Tibial artery (tissue), 4 donors: ENCODE measurements around the gene MCTP1.

Experiments used
- DNase-seq, 2 donors: peaks; one replicate each; pipeline ENCODE4 v3.0.0-alpha.2; 2019
- H3K27ac ChIP-seq, 2 donors: fragments of 200-600 bp; sonication (generic) in 1 of 2; 1 replicate in 1 of 2; 2 replicates in 1 of 2; pipeline ENCODE4 v1.5.1; 2018 to 2019; ENCODE audit warnings: mild to moderate bottlenecking in 1 of 2
- H3K27me3 ChIP-seq, 2 donors: fragments of 200-600 bp; sonication (generic) in 1 of 2; one replicate each; pipeline versions ENCODE4 v1.5.1 to v1.6.0; 2016 to 2019
- H3K36me3 ChIP-seq, 3 donors: fragments of 200-600 bp; sonication (generic) in 2 of 3; one replicate each; pipeline ENCODE4 v1.5.1; 2016 to 2019; ENCODE audit warnings: mild to moderate bottlenecking in 2 of 3
- H3K4me1 ChIP-seq, 4 donors: fragments of 200-600 bp; sonication (generic) in 2 of 4; 1 replicate in 3 of 4; 2 replicates in 1 of 4; pipeline ENCODE4 v1.5.1; 2016 to 2019
- H3K4me3 ChIP-seq, 2 donors: fragments of 200-600 bp; sonication (generic) in 1 of 2; 1 replicate in 1 of 2; 2 replicates in 1 of 2; pipeline ENCODE4 v1.5.1; 2018 to 2019; ENCODE audit warnings: mild to moderate bottlenecking in 2 of 2
- H3K9me3 ChIP-seq, 3 donors: fragments of 200-600 bp; sonication (generic) in 1 of 3; one replicate each; pipeline ENCODE4 v1.5.1; 2016 to 2019
- intact Hi-C: fragments of 100-400 bp; cut with DNase I; formaldehyde crosslinking; loops from one replicate; pipeline ENCODE4 v1.15.0; 2023; ENCODE audit warnings: low total_unique reads
- TF ChIP-seq, protein P1 (sequence below), 2 experiments: fragments of 200-600 bp in 1 of 2; fragments of 450-650 bp in 1 of 2; IDR thresholded peaks; one replicate each; pipeline ENCODE4 v1.5.1; 2017 to 2019; ENCODE audit warnings: antibody characterized with exemption in 2 of 2, mild to moderate bottlenecking in 1 of 2, moderate library complexity in 1 of 2

Gene MCTP1

DNA sequence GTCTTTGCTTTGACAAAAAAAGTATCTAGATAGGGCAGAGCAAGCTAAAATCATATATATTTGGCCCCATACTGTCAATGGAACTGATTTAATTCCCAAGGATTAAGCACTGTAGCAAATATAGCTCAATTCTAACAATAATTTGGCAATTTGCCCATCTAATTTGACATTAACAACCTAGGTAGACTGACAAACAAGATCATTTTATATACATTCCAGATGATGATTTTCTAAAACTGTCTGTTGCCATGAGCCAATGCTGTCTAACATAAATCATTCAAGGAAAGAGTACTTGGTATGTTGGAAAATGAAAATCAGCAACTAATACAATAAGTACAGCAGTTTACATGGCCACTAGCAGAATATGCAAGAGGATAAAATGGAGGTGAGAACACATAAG, 32.1 kb downstream of the MCTP1 start:
- no peak overlapping the region for H3K4me3 ChIP-seq
- H3K9me3 ChIP-seq, result no peaks in the 10 kb centered on the region
- H3K4me1 ChIP-seq, result no peaks in the 10 kb centered on the region
- H3K27me3 ChIP-seq, result no peaks in the 10 kb centered on the region
- TF ChIP-seq, protein P1, sequence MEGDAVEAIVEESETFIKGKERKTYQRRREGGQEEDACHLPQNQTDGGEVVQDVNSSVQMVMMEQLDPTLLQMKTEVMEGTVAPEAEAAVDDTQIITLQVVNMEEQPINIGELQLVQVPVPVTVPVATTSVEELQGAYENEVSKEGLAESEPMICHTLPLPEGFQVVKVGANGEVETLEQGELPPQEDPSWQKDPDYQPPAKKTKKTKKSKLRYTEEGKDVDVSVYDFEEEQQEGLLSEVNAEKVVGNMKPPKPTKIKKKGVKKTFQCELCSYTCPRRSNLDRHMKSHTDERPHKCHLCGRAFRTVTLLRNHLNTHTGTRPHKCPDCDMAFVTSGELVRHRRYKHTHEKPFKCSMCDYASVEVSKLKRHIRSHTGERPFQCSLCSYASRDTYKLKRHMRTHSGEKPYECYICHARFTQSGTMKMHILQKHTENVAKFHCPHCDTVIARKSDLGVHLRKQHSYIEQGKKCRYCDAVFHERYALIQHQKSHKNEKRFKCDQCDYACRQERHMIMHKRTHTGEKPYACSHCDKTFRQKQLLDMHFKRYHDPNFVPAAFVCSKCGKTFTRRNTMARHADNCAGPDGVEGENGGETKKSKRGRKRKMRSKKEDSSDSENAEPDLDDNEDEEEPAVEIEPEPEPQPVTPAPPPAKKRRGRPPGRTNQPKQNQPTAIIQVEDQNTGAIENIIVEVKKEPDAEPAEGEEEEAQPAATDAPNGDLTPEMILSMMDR (IDR thresholded peaks at IDR 0.05), result no peak
- no peaks in the 10 kb centered on the region for H3K36me3 ChIP-seq
- no peak for DNase-seq
- H3K27ac ChIP-seq, result no peak overlapping the region
- intact Hi-C loops, result no loop called here

DNA sequence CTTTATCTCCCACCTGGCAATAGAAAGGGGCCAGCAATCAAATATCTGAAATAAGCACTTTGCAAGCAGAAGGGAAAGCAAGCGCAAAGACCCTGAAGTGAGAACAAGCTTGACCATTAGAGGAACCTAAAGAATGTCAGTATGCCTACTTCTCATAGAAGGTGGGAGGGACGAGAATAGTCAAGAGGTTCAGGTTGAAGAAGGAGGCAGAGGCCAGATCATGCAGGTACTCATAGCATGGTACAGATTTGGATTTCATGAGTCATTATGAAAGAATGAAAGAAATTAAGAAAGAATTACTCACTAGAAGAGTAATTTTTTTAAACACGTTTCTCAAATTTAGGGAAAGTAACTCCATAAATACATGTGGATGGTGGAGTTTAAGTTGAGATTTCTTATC, 33.7 kb downstream of the MCTP1 start:
- Histone ChIP-seq H3K27me3 (no peaks in the 10 kb centered on the region), H3K36me3 (no peaks in the 10 kb centered on the region), H3K9me3 (no peaks in the 10 kb centered on the region), H3K27ac (no peak overlapping the region), H3K4me3 (no peak overlapping the region), H3K4me1 (no peaks in the 10 kb centered on the region)
- no peak for DNase-seq
- intact Hi-C loops, result no loop called here
- TF ChIP-seq, protein P1 (IDR thresholded peaks at IDR 0.05), result no peak

DNA sequence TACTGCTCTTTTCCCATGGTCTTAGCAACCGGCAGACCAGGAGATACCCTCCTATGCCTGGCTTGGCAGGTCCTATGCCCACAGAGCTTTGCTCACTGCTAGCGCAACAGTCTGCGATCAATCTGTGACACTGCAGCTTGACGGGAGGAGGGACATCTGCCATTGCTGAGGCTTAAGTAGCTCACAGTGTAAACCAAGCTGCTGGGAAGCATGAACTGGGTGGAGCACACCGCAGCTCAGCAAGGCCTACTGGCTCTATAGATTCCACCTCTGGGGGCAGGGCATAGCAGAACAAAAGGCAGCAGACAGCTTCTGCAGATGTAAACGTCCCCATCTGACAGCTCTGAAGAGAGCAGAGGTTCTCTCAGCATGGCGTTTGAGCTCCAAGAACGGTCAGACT, 40.4 kb downstream of the MCTP1 start:
- Histone ChIP-seq H3K4me3 (no peak overlapping the region), H3K27ac (no peak overlapping the region), H3K9me3 (peaks cover 0 to 3% (median 0%) of the 10 kb centered on the region in 3 donors), H3K36me3 (no peaks in the 10 kb centered on the region), H3K4me1 (no peaks in the 10 kb centered on the region), H3K27me3 (no peaks in the 10 kb centered on the region)
- DNase-seq, result no peak
- TF ChIP-seq, protein P1 (IDR thresholded peaks at IDR 0.05), result no peak
- intact Hi-C loops, result no loop called here

DNA sequence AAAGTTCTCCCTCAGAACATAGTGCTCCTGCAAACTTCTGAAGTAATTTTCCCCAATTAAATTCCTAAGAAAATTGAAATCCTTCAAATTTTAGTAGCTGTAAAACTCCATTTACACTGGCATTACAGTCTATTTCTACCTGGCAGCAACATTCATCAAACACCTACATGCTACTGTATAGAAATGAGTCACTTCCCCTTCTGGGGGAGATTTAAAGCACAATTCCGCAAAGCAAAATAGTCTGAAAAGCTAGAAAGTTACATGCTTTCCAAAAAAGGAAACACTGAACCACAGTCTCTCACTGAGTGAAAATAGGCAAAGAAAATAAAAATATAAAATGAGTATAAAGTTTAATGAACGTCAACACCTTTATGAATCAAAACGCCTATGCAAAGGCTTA, 43.3 kb downstream of the MCTP1 start:
- no peak for DNase-seq
- Histone ChIP-seq H3K27ac (no peak overlapping the region), H3K4me3 (no peak overlapping the region), H3K9me3 (peaks cover 0 to 3% (median 0%) of the 10 kb centered on the region in 3 donors), H3K36me3 (no peaks in the 10 kb centered on the region), H3K27me3 (no peaks in the 10 kb centered on the region), H3K4me1 (no peaks in the 10 kb centered on the region)
- TF ChIP-seq, protein P1 (IDR thresholded peaks at IDR 0.05), result no peak
- intact Hi-C loops, result no loop called here

DNA sequence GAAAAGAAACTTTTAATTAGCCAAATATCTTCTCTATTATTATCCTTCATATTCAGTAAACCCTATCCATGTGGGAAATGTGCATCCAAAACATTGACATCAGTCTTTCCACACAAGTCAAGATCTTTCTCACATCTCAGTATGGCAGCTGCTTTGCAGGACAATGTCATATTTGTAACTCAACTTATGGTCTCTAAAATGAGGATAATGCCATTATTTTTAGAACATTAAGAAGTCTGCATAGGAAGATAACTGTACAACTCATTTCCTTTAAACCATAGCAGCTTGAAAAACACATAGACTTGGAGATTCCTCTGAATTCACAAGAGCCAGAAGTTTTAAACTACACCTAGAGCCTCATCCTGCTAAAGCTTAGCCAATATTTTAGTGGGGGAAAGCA, 43.7 kb downstream of the MCTP1 start:
- no peak overlapping the region for H3K4me3 ChIP-seq
- H3K36me3 ChIP-seq, result no peaks in the 10 kb centered on the region
- no peak for DNase-seq
- intact Hi-C loops, result no loop called here
- no peaks in the 10 kb centered on the region for H3K4me1 ChIP-seq
- TF ChIP-seq, protein P1 (IDR thresholded peaks at IDR 0.05), result no peak
- H3K27me3 ChIP-seq, result no peaks in the 10 kb centered on the region
- H3K27ac ChIP-seq, result no peak overlapping the region
- H3K9me3 ChIP-seq, result peaks cover 0 to 3% (median 0%) of the 10 kb centered on the region in 3 donors
